Brain microvascular endothelial cell (primary cell): Measurements from ENCODE around the gene SH3PXD2B.

Experiments used
- DNase-seq: peaks from one replicate; pipeline ENCODE4 v3.0.0-alpha.2; 2020
- H3K27ac ChIP-seq: fragments of 250-450 bp; sonication (Bioruptor Pico); 2 replicates; pipeline ENCODE4 v1.5.1; 2020; ENCODE audit warnings: mild to moderate bottlenecking, moderate library complexity
- H3K27me3 ChIP-seq: fragments of 250-450 bp; sonication (Bioruptor Pico); replicated peaks from 2 replicates; pipeline ENCODE4 v1.5.1; 2020; ENCODE audit warnings: mild to moderate bottlenecking
- H3K36me3 ChIP-seq: fragments of 250-450 bp; sonication (Bioruptor Pico); replicated peaks from 2 replicates; pipeline ENCODE4 v1.5.1; 2020; ENCODE audit warnings: mild to moderate bottlenecking
- H3K4me3 ChIP-seq: 2 replicates; pipeline ENCODE4 v1.5.1; 2011; ENCODE audit warnings: low read depth, mild to moderate bottlenecking, control low read depth, low read length, moderate library complexity
- CTCF ChIP-seq: IDR thresholded peaks from 2 replicates; pipeline ENCODE4 v1.5.1; 2011; ENCODE audit warnings: low read depth, mild to moderate bottlenecking, moderate library complexity, low read length, control low read depth, inconsistent platforms; ENCODE audit errors: missing control alignments
- in situ Hi-C: cut with HindIII; loops from 2 replicates; pipeline ENCODE4 v1.10.0; 2017; ENCODE audit warnings: low sequenced_read_pairs, low pct_ligation_motif_present

SH3PXD2B gene

GRCh38 chr5:172453986-172454357, 353 bp downstream of the SH3PXD2B start:
- Histone ChIP-seq H3K27me3 (no peaks in the 10 kb centered on the region), H3K27ac (peak overlapping the region; percentile 72), H3K36me3 (no peaks in the 10 kb centered on the region), H3K4me3 (peak overlapping the region; percentile 93)
- TF ChIP-seq CTCF, result no peak
- in situ Hi-C loops, result no loop called here
- no peak for DNase-seq

- Histone ChIP-seq H3K27ac (peak overlapping the region; percentile 72), H3K27me3 (no peaks in the 10 kb centered on the region), H3K36me3 (no peaks in the 10 kb centered on the region), H3K4me3 (peak overlapping the region; percentile 93)
- in situ Hi-C loops, result no loop called here
- peak; percentile 66 for DNase-seq
- peak; percentile 86 for TF ChIP-seq CTCF
Observed at GRCh38 chr5:172453206-172453985, 929 bp downstream of the SH3PXD2B start.

GRCh38 chr5:172452398-172453205, 1.7 kb downstream of the SH3PXD2B start:
- peak overlapping the region; percentile 72 for H3K27ac ChIP-seq
- peak; percentile 74 for DNase-seq
- peak overlapping the region; percentile 93 for H3K4me3 ChIP-seq

DNA sequence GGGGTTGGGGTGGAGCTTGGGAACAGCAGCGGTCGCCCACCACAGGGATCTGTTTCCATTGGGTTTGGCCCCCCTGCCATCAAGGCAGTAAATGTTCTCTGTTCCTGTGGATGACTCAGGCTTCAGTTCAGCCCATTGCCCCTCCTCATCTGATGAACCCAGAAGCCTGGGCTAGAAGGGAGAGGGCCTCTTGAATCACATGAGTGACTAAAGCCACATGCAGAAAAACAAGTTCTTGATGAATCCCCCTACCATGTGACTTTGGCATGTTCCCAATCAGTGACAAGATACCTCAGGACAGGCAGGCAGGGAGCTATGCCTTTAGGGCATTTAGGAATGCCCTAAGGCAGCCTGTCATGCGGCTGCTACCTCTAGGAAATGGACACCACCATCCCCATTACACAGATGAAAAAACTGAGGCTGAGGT, 2.5 kb downstream of the SH3PXD2B start:
- DNase-seq, result peak; percentile 79
- H3K27me3 ChIP-seq, result no peaks in the 10 kb centered on the region
- no peak overlapping the region for H3K4me3 ChIP-seq
- in situ Hi-C loops, result no loop called here
- no peak for TF ChIP-seq CTCF
- H3K36me3 ChIP-seq, result no peaks in the 10 kb centered on the region
- H3K27ac ChIP-seq, result peak overlapping the region; percentile 72

More at GRCh38 chr5:172452398-172453205, 1.7 kb downstream of the SH3PXD2B start:
- Histone ChIP-seq H3K36me3 (no peaks in the 10 kb centered on the region), H3K27me3 (no peaks in the 10 kb centered on the region)
- peak; percentile 33 for TF ChIP-seq CTCF
- in situ Hi-C loops, result no loop called here

DNA sequence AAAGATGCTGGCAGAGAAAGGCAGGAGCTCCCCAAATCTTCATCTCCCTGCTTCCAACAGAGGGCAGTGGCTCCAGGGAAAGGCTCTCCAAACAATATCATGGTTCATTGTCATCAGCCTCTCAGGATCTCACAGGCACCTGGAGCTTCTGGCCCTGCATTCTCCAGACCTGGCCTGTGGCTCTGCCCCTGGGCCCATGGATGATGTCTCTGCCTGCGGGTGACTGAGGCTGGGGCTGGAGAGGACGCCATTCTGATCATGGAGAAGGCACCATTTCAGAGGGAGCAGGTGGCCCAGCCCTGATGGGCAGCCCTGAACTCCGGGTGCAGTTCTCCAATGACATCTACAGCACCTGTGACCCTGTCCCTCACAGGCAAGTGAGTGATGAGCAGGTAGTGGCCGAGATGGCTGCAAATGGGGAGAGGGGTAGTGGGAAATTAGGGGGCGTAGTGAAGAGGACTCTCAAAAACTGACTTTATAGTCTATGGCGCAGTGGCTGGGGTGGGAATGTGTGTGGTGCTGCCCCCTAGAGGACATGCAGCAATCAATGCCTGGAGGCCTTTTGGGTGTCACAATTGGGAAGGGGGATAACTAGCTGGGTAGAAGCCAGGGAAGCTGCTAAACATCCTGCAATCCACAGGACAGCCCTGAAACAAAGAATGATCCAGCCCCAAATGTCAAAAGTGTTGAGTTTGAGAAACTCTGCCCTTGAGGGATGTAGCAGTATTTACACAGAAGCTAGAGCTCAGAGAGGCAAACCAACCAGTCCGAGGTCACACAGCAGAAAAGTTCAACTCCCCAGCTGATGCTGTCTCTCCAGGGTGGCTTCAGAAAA, 3.2 kb downstream of the SH3PXD2B start:
- H3K4me3 ChIP-seq, result no peak overlapping the region
- H3K36me3 ChIP-seq, result no peaks in the 10 kb centered on the region
- no peaks in the 10 kb centered on the region for H3K27me3 ChIP-seq
- peak; percentile 83 for TF ChIP-seq CTCF
- DNase-seq, result no peak
- no peak overlapping the region for H3K27ac ChIP-seq
- in situ Hi-C loops, result no loop called here
